HG02852 (cell line): ENCODE results near the gene CFAP90.
A peak's percentile ranks its signal among the peaks of the same experiment; 100 is the strongest.

Experiments used
- ATAC-seq: cut with Tn5 transposase; IDR thresholded peaks from one replicate; pipeline ENCODE4 v1.9.1; 2021; ENCODE audit warnings: mild to moderate bottlenecking, moderate library complexity; ENCODE audit not compliant: unreplicated experiment

Gene CFAP90

DNA sequence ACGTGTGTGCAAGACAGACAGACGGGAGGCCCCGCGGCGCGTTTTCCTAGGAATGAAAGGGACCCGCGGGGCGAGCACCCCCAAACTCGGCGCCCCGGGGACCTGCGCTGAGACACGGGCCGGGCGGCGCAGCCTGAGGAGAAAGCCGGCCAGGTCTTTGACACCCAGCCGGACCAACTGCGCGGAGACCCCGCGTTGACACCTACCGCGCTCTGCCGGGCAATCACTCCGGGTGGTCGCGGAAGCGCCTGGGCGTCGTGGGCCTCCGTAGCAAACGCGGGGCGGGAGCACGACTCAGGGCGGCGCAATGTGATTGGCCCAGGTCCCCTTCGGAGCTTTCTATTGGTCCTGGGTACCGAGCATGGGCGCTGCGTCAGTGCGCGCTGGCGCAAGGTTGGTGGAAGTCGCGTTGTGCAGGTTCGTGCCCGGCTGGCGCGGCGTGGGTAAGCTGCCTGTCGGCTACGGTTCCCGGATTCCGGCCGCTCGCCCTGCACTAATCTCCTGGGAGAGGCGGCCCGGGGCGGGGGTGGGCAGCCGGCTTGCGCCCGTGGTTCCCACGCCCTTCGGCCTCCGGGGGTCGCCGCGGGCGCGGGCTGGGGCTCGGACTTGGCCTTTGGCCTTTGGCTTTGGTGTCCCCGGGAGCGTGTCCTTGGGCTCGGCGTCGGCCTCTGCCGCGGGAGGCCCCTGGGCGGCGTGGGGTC lies 18.0 kb upstream of the CFAP90 start, which contains the start of the genes FASTKD3 and MTRR:
TSS of gene FASTKD3 (minus strand) at position 259 of the 701 bp plus-strand sequence. CDS start 948 bp downstream, outside the sequence.
TSS of gene MTRR (plus strand) at position 376 of the 701 bp plus-strand sequence. CDS start 1,647 bp downstream, outside the sequence.
- ATAC-seq, result peak; percentile 95

DNA sequence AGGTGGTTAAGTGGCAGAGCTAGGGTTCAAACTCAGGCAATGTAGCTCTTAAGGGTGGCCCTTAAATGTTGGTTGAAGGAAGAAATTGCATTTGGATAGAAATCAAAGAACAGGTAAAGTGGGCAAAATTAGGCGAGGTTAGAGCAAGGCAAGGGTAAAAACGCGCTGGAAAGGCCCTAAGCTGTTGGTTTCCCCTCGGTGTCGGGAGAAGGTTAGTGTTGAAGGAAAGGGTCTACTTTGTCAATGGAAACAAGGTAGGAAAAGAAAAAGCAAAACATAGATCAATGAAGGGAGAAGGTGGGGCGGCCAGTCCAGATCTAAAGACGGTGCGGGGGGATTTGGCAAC lies 17.5 kb upstream of the CFAP90 start:
- ATAC-seq, result peak; percentile 0

DNA sequence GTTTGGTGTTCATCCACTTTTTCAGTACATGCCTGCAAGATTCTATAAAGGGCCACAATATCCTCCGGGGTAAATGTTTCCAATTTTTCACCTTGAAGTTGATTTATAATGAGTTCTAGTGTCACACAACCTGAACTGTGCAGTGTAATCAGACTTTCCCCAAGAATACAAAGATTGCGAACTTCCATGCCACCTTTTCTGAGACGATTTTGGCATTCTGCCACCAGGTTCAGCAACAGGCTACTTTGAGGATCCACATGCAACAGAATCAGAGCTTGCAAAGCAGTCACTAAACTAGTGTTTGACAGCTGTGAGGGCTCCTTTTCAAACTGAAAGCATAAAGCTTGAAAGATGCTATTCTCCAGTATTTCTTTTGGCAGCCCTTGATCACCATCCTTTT lies 16.3 kb upstream of the CFAP90 start:
- no peak for ATAC-seq

DNA sequence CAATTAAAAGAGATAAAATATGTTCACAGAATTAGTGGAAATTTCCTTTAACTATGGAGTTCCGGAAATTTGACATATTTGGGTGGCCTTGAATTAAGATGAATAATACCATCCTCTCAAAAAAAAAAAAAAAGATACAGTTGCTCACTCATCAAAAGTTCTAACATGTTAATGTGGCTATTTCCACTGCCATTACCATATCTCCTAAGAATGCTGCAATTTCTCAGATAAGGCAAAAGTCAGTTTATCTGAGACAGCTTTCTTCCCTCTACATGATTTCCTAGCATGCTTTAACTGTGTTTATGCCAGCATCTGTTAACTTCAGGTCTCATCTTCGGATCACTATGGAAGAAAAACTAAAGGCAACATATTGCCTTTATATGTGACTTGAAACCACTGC lies 15.3 kb upstream of the CFAP90 start:
- no peak for ATAC-seq

DNA sequence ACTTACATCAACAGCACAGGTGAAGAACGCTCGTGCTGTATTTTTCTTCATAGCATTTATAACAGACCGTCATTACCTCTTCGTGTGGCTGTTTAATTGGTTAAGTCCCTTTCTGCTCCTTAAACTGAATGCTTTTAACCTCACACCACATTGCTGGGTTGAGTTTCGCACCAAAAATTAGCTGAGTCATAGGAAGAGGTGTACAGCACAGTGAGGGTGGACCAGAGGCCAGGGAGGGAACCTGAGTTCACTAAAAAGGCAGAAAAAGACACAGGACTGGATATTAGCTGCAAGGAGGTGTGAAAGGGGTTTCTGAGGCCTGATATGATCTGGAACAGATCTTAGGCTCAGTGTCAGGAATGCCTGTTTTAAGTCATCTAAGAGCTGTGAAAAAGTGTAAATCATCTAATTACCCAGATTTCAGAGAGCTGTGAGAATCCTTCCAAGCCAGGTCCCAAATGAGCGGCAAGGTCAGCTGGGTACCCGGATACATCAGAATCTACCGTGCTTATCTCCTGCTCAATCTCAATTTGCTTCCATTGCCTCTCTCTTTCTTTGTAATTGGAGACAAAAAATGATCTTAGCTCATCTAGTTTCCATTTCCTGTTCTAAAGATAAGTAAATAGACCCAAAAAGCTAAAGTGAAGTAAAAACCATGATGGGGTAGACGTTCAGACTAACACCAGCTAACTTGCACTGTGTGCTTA lies 7.1 kb upstream of the CFAP90 start:
- no peak for ATAC-seq

DNA sequence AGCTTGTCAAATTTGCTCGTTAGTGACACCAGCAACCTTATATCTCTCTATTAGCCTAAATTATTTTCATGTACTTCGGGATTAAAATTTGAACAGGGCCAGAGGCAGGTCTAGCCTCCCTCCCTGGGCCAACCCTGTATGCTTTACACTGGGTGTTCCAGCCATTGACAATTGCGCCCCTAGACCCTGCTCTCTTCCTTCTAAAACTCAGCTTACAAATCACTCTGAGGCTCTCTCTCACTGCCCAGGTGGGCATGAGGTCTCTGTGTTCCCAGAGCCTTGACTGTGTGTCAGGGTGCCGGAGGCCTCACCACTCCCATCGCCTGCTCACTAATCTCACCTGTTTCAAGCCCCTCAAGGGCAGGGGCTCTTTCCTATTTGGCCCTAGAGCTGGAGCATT lies 6.4 kb upstream of the CFAP90 start:
- no peak for ATAC-seq

DNA sequence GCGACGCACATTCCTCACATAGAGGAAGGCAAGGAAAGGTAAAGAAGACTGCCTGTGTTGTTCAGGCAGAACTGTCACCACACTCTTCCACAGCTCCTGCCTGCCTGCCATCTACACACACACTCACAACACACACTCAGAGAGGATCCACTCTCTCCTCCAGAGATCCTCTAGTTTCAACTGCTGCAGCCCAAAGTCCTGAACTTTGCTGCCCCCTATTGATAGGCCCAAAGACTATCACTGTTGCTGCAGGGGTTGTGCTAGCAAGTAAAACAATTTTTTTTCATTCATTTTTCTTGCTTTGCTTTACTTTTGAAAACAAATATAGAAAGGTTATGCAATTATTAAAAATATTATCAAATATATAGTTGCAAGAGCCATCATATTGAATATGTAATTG lies 5.9 kb upstream of the CFAP90 start:
- no peak for ATAC-seq

DNA sequence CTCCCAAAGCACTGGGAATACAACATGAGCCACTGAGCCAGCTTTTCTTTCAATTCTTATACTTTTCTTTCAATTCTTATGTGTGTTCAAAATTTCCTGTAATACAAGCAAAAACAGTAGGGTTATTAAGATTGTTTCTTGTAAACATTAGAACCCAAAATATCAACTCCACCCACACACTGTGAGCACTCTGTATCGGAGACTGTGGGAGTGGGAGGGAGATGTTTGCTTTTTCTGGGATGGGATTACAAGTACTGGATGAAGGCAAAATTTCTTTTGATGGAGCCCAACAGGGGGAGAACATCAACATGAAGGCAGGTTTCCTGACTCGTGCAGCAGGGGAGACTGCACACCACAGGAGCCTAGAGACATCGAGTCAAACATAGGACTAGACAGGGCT lies 4.7 kb upstream of the CFAP90 start:
- no peak for ATAC-seq

DNA sequence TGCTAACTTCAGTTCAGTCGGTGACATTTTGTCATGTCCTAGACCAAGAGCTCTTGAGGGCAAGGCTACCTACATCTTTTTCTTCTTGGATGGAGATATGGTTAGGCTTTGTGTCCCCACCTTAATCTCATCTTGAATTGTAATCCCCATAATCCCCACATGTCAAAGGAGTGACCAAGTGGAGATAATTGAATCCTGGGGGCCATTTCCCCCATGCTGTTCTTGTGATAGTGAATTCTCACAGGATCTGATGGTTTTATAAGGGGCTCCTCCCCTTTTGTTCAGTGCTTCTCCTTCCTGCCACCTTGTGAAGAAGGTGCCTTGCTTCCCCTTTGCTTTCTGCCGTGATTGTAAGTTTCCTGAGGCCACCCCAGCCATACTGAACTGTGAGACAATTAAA lies 2.1 kb upstream of the CFAP90 start:
- ATAC-seq, result no peak

DNA sequence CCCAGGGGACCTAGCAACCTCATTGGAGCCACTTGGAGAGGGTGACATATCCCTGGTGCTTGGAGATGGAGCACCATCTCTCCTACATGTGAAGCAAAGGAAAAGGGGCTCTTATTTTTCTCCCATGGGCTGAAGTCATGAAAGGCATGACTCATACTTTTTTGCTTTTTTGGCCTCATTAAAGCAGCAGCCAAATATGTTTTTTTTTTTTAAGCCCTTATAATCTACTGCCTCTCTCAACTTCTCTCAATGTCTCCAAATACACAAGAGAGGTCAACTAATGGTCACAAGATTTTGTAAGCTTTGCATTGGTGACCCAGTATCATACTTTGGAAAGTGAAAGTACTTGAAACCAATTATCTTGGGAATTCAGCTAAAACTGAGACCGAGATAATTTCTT lies 1.6 kb upstream of the CFAP90 start:
- no peak for ATAC-seq

DNA sequence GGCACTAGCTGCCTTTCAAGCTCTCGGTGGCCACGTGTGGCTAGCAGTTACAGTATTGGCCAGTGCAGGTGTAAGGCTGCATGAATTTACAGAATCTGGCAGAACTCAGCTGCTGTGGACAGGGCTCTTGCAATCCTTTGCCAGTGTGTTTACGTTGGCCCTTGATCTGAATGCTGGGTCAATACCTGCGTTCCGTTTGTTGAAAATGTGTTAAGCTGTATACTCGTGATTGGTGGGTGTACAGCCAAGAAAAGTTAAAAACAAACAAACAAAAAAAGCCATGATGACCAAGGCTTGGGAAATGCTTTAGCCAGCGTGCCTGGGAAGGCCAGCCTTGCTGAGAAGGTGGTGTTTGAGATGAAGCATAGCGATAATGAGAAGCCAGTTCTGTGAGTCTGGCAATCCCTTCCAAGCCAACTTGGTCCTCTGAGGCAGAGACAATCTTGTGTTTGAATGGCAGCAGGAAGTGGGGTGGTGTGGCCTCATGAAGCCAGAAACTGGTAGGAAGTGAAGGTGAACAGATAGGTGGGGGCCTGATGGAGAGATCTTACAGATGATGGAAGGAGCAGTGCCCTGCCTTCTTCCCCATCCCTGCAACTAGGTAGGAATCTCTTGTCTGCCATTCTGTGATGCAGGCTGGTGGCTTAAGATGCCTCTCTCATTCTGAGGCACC lies 820 bp upstream of the CFAP90 start:
- ATAC-seq, result no peak

DNA sequence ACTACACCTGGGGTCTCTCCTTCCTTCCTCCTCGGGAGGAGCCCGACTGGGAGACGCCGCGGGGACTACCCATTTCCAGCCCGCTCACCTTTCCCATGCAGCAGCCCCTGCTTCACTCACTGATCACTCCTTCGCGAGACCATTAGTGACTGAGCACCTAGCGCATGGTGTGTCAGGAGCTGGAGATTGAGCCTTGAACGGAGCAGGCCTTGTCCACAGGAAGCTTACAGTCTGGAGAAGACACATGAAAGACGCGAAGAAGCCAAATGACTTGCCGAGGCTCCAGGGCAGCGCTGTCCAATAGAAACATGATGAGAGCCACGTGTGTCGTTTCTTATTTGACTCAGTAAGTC lies 283 bp upstream of the CFAP90 start:
- no peak for ATAC-seq

DNA sequence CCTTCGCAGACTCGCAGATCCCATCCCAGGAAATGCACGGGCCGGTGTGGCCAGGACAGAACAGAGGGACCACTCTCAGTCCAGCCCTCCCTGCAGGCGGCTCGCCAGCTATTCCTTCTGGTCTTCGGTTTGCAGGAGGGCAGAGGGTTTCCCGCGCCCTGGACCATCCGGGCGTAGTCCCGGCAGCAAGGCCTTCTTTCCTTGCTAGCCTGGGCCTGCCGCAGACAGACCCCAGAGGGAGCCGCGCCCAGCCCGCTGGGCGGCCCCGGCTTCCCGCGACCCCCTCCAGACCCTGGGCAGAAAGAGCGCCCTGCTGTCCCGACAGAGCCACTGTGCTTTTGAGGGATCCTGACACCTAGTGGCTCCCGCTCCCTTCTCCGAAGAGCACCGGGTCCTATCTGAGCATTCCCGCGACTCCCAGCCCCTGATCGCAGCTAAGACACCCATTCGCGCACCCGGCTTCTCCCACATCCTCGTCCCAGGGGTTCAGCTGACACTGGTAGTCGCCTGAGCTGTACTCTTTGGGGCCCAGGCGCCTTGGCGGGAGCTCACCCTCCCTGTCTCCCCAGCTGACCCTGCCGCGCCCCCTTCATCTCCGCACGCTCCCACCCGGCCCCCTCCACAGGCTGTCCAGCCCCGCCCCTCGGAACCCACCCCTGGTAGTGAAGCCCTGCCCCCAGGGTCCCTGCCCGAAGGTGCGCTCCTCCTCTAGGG lies 1.1 kb downstream of the CFAP90 start:
- ATAC-seq, result no peak

DNA sequence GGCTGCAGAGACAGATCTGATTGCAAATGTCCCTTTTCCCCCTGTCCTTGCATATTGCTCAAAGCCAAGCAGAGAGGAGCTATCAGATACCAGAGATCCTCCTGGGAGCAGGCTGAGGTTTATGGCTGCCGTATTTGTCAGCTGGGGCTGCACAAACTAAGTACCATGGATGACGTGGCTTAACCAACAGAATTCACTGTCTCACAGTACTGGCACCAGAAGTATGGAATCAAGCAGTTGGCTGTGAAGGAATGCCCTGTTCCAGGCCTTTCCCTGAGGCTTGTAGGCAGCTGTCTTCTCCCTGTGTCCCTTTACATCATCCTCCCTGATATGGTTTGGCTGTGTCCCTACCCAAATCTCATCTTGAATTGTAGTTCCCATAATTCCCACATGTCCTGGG lies 2.6 kb downstream of the CFAP90 start:
- no peak for ATAC-seq

DNA sequence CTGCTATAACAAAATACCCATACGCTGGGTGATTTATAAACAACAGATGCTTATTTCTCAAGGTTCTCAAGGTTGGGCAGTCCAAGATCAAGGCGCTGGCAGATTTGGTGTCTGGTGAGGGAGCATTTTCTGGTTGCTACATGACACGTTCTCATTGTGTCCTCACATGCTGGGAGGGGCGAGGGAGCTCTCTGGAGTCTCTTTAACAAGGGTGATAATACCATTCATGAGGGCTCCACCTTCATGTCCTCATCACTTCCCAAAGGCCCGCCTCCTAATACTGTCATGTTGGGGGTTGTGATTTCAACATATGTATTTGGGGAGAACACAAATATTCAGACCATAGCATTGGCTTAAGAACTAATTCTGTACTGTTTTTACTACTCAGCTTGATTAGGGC lies 4.6 kb downstream of the CFAP90 start:
- ATAC-seq, result no peak

DNA sequence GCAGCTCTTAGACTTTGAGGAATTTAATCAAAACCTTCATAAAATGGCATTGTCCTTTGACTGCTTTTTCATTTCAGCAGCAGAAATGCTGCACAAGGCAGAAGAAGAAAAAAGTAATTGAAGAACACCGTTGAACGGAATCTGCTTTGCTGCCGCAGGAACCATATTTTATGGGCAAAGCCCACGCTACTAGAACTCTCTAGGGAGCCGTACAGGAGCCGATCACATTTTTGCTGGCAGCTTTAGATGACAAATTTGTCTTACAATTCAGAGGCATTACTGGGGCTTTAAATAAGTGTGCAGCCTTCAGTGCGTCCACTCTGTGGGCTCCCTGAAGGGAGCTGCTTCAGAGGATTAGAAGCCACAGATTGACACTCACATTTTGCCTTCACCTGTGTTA lies 5.4 kb downstream of the CFAP90 start:
- ATAC-seq, result no peak

DNA sequence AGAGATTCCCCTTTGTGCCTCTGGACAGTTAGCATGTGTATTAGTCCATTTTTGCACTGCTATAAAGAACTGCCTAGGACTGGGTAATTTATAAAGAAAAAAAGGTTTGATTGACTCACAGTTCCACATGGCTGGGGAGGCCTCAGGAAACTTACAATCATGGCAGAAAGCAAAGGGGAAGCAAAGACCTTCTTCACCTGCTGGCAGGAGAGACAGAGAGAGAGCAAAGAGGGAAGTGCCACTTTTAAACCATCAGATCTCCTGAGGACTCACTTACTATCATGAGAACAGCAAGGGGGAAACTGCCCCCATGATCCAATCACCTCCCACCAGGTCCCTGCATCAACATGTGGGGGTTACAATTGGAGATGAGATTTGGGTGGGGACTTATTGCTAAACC lies 6.0 kb downstream of the CFAP90 start:
- no peak for ATAC-seq

DNA sequence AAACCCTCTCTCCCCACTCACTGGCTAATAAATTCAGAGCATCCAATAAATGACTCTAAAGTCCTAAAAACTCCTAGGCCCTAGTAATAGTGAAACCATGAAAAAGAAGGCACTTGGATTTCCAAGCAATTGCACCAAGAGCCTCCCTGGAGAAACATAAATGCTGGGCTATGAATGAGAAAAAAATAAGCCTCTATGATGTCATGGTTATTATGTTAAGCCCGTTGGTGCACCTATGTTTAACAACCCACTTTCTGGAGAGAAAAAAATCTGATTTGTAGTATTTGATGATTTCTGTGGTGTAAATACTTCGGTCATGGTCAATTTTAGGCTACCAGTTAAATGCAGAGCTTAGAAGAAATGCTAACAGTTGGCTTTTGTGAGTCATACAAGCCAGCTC lies 8.4 kb downstream of the CFAP90 start:
- ATAC-seq, result no peak

DNA sequence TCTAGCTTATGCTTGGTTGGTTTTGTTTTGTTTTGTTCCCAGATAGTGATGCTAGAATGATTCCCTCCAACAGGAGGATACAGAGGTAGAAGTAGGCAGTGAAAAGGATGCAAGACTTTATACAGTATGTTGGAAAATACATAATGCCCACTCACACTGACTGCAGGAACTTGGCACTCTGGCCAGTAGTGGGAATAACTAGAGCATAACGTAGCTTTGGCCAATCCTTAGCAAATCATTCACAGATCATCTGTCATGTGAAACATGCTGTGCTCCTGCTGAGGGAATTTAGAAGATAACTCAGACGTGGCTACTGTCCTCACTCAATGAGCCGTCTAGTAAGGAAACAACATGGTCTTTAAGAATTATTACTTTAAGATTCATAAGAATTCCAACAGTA lies 13.5 kb downstream of the CFAP90 start:
- no peak for ATAC-seq

DNA sequence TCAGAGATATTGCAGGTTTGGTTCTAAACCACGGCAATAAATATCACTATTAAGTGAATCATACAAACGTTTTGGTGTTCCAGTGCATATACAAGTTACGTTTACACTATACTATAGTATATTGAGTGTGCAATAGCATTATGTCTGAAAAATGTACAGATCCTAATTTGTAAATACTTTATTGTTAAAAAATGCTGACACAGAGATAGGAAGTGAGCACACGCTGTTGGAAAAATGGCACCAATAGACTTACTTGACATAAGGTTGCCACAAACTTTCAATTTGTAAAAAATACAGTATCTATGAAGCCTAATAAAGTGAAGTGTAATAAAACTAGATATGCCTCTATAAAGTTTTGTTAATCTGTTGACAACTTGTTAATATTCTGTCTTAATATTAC lies 16.0 kb downstream of the CFAP90 start:
- no peak for ATAC-seq

DNA sequence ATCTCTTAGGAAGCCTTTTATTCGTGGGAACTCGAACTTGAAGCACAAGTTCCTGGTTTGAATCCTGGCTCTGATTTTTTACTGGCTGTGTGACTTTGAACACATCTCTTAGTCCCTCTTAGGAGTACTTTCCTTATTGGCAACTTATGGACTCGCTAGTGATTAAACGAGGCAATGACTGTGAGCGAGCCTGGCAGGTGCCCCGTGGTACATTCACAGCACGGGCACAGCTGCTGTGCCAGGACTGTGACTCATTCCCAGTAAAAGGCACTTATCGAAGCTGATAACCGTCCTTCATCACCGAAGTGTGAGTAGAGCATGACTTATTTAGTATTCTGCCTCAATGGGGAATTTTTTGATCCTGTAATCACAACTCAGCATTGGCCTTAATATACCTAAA lies 22.7 kb downstream of the CFAP90 start:
- ATAC-seq, result no peak

DNA sequence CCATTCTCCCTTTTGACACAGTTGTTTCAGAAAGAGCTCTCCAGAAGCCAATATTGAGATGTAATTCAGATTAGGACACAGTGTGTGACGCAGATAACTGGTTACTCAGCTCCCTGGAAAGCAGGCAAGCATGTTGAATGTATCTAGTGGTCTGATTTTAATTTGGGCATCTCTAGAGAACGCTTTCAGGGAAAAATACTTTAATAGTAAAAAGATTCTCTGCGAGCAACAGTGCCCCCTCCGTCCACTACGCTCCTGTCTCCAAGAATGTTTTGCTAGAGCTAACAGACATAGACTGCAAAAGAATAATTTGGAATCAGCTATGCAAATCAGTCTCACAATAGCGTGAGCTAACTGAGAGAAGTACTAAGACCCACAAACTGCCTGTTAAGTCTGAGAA lies 23.3 kb downstream of the CFAP90 start:
- ATAC-seq, result no peak
